Measurements from ENCODE around the gene SNX19.
A peak's percentile ranks its signal among the peaks of the same experiment; 100 is the strongest.

The SNX19 gene

GRCh38 chr11:130842001-130842400 lies 74.3 kb downstream of the SNX19 start:
- DNase-seq = no peak

- DNase-seq = peak; percentile 47
Measured at GRCh38 chr11:130840679-130841078, 75.6 kb downstream of the SNX19 start.

GRCh38 chr11:130839981-130840666 lies 76.2 kb downstream of the SNX19 start:
- DNase-seq = peak; percentile 86

- DNase-seq = no peak
Measured at GRCh38 chr11:130837194-130837593, 79.1 kb downstream of the SNX19 start.

GRCh38 chr11:130834886-130835285 lies 81.4 kb downstream of the SNX19 start:
- DNase-seq = no peak

GRCh38 chr11:130832566-130833425 lies 83.5 kb downstream of the SNX19 start:
- peak; percentile 74 for DNase-seq

- DNase-seq = peak; percentile 53
Measured at GRCh38 chr11:130831976-130832375, 84.3 kb downstream of the SNX19 start.

GRCh38 chr11:130831506-130831905 lies 84.8 kb downstream of the SNX19 start:
- peak; percentile 73 for DNase-seq

- DNase-seq = no peak
Measured at GRCh38 chr11:130830566-130830965, 85.7 kb downstream of the SNX19 start.

GRCh38 chr11:130829920-130830511 lies 86.3 kb downstream of the SNX19 start:
- no peak for DNase-seq

- no peak for DNase-seq
Measured at GRCh38 chr11:130828741-130829140, 87.5 kb downstream of the SNX19 start.

- DNase-seq = peak; percentile 88
Measured at GRCh38 chr11:130827451-130828377, 88.6 kb downstream of the SNX19 start.

GRCh38 chr11:130826572-130826971 lies 89.7 kb downstream of the SNX19 start:
- no peak for DNase-seq

GRCh38 chr11:130825983-130826382 lies 90.3 kb downstream of the SNX19 start:
- no peak for DNase-seq

- peak; percentile 66 for DNase-seq
Measured at GRCh38 chr11:130825561-130825960, 90.7 kb downstream of the SNX19 start.

All from fibroblast of skin of scalp (primary cell).